ENCODE results near the gene GPATCH1.

The GPATCH1 gene

DNA sequence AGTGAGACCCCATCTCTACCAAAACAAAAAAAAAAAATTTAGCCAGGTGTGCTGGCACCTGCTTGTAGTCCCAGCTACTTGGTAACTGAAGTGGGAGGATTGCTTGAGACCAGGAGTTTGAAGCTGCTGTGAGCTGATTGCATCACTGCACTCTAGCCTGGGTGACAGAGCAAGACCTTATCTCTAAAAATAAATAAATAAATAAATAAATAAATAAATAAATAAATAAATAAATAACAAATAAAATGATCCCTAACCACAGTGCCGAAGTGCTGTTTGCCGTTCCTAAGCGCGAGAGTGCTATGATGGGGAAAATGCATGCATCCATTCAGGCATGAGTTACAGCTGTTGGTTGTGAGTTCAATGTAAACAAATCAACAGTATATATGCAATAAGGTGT is 78.2 kb downstream of the GPATCH1 start:
- Histone ChIP-seq H3K27ac (ENCODE audit: low read depth, low read length, poor library complexity, severe bottlenecking) (no peak overlapping the region), H3K4me2 (ENCODE audit: low read length) (no peak overlapping the region), H3K4me1 (ENCODE audit: insufficient read depth, low read length, severe bottlenecking) (no peaks in the 10 kb centered on the region), H3K79me2 (ENCODE audit: insufficient read depth, low read length) (no peaks in the 10 kb centered on the region), H3F3A (ENCODE audit: insufficient read depth, low read length) (no peaks in the 10 kb centered on the region), H3K4me3 (ENCODE audit: low read depth, low read length, poor library complexity, severe bottlenecking) (no peak overlapping the region), H3K9ac (ENCODE audit: low read length) (no peak overlapping the region), H2AFZ (ENCODE audit: low read length) (no peak overlapping the region), H3K9me2 (ENCODE audit: low read depth, low read length) (no peaks in the 10 kb centered on the region), H3K27me3 (ENCODE audit: insufficient read depth, low read length) (no peaks in the 10 kb centered on the region), H3K36me3 (ENCODE audit: insufficient read depth, low read length) (no peaks in the 10 kb centered on the region), H4K20me1 (ENCODE audit: insufficient read depth, low read length) (no peaks in the 10 kb centered on the region), H3K9me3 (ENCODE audit: low read length) (no peaks in the 10 kb centered on the region)
- TF ChIP-seq EZH2 (IDR thresholded peaks at IDR 0.05; ENCODE audit: borderline replicate concordance, low read length) (no peak), CTCF (IDR thresholded peaks at IDR 0.05; ENCODE audit: low read length) (no peak)

DNA sequence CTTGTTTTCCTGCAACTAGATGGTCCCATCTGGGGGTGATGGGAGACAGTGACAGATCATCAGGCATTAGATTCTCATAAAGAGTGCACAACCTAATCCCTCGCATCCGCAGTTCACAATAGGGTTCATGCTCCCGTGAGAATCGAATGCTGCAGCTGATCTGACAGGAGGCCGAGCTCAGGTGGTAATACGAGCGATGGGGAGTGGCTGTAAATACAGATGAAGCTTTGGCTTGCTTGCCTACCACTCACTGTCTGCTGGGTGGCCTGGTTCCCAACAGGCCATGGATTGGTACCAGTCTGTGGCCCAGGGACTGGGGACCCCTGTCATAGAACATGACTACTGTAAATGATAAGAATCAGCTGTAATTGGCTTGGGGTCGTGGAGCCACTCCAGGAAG is 78.9 kb downstream of the GPATCH1 start:
- Histone ChIP-seq H2AFZ (ENCODE audit: low read length) (no peak overlapping the region), H3K4me1 (ENCODE audit: insufficient read depth, low read length, severe bottlenecking) (no peaks in the 10 kb centered on the region), H3F3A (ENCODE audit: insufficient read depth, low read length) (no peaks in the 10 kb centered on the region), H3K4me3 (ENCODE audit: low read depth, low read length, poor library complexity, severe bottlenecking) (no peak overlapping the region), H3K9ac (ENCODE audit: low read length) (no peak overlapping the region), H3K4me2 (ENCODE audit: low read length) (no peak overlapping the region), H3K79me2 (ENCODE audit: insufficient read depth, low read length) (no peaks in the 10 kb centered on the region), H3K9me3 (ENCODE audit: low read length) (no peaks in the 10 kb centered on the region), H3K9me2 (ENCODE audit: low read depth, low read length) (no peaks in the 10 kb centered on the region), H4K20me1 (ENCODE audit: insufficient read depth, low read length) (no peaks in the 10 kb centered on the region), H3K36me3 (ENCODE audit: insufficient read depth, low read length) (no peaks in the 10 kb centered on the region), H3K27me3 (ENCODE audit: insufficient read depth, low read length) (no peaks in the 10 kb centered on the region), H3K27ac (ENCODE audit: low read depth, low read length, poor library complexity, severe bottlenecking) (no peak overlapping the region)
- no peak for TF ChIP-seq CTCF (IDR thresholded peaks at IDR 0.05; ENCODE audit: low read length)
- TF ChIP-seq EZH2 (IDR thresholded peaks at IDR 0.05; ENCODE audit: borderline replicate concordance, low read length): no peak

DNA sequence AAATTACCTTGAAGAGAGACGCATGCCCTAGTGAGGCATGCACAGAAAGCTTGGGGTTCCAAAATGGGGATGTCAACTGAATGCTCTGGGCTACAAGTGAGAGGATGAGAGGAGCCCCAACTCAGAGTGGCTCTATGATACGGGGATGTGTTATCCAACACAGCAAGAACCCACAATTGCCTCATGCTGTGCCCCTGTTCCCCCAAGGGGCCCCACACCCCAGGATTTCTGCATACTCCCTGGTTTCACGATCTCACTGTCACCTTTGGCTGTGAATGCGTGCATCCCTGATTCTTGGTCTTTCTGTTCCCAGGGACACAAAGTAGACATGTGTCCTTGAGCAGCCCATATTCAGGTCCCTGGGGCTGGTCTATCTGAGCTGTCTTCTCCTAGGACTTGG is 80.2 kb downstream of the GPATCH1 start:
- no peaks in the 10 kb centered on the region for H3K9me3 ChIP-seq (ENCODE audit: low read length)
- no peak overlapping the region for H3K9ac ChIP-seq (ENCODE audit: low read length)
- no peaks in the 10 kb centered on the region for H3K9me2 ChIP-seq (ENCODE audit: low read depth, low read length)
- H3K4me2 ChIP-seq (ENCODE audit: low read length): no peak overlapping the region
- TF ChIP-seq EZH2 (IDR thresholded peaks at IDR 0.05; ENCODE audit: borderline replicate concordance, low read length): no peak
- TF ChIP-seq CTCF (IDR thresholded peaks at IDR 0.05; ENCODE audit: low read length): no peak
- H3K27ac ChIP-seq (ENCODE audit: low read depth, low read length, poor library complexity, severe bottlenecking): no peak overlapping the region
- no peaks in the 10 kb centered on the region for H3F3A ChIP-seq (ENCODE audit: insufficient read depth, low read length)
- no peaks in the 10 kb centered on the region for H3K4me1 ChIP-seq (ENCODE audit: insufficient read depth, low read length, severe bottlenecking)
- no peaks in the 10 kb centered on the region for H3K36me3 ChIP-seq (ENCODE audit: insufficient read depth, low read length)
- H3K4me3 ChIP-seq (ENCODE audit: low read depth, low read length, poor library complexity, severe bottlenecking): no peak overlapping the region
- no peak overlapping the region for H2AFZ ChIP-seq (ENCODE audit: low read length)
- H4K20me1 ChIP-seq (ENCODE audit: insufficient read depth, low read length): no peaks in the 10 kb centered on the region
- no peaks in the 10 kb centered on the region for H3K79me2 ChIP-seq (ENCODE audit: insufficient read depth, low read length)
- no peaks in the 10 kb centered on the region for H3K27me3 ChIP-seq (ENCODE audit: insufficient read depth, low read length)
